ENCODE data around the gene CGGBP1. TPM values are rescaled to one million over a fixed set of nuclear protein-coding genes. Genes with fewer than 3 reads are reported as not detected.

The CGGBP1 gene
- total RNA-seq, 1 donor from 2014 or later, result 57.1 TPM

DNA sequence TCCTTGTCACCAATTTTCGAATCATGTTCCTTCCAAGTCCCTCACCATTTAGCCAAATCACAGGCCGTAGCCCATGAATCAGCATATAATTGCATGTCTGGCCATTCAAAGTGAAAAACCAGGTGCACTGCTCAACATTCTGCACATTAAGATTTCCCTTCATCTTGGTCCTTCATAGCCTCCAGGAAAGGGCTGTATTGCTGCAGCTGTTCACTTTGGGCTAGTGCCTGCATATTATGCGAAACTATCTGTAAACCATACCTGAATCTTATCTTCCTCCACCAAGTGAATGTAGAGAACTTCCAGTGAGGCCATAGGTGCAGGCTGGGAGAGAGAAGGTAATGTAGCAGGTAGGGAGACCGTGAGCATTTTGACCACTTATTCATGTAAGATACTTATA lies 18.3 kb downstream of the CGGBP1 start:
- no peaks in the 10 kb centered on the region for H3K4me1 Mint-ChIP-seq (ENCODE audit: low read depth, unreplicated experiment)
- peaks cover 2% of the 10 kb centered on the region for H3K9me3 Mint-ChIP-seq (ENCODE audit: unreplicated experiment)
- no peak for DNase-seq
- H3K27me3 Mint-ChIP-seq (ENCODE audit: unreplicated experiment), result no peaks in the 10 kb centered on the region
- TF ChIP-seq, protein P1, sequence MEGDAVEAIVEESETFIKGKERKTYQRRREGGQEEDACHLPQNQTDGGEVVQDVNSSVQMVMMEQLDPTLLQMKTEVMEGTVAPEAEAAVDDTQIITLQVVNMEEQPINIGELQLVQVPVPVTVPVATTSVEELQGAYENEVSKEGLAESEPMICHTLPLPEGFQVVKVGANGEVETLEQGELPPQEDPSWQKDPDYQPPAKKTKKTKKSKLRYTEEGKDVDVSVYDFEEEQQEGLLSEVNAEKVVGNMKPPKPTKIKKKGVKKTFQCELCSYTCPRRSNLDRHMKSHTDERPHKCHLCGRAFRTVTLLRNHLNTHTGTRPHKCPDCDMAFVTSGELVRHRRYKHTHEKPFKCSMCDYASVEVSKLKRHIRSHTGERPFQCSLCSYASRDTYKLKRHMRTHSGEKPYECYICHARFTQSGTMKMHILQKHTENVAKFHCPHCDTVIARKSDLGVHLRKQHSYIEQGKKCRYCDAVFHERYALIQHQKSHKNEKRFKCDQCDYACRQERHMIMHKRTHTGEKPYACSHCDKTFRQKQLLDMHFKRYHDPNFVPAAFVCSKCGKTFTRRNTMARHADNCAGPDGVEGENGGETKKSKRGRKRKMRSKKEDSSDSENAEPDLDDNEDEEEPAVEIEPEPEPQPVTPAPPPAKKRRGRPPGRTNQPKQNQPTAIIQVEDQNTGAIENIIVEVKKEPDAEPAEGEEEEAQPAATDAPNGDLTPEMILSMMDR (IDR thresholded peaks at IDR 0.05; ENCODE audit: partially characterized antibody, unreplicated experiment), result no peak
- no peak overlapping the region for H3K4me3 Mint-ChIP-seq (ENCODE audit: unreplicated experiment)
- H3K27ac Mint-ChIP-seq (ENCODE audit: unreplicated experiment), result no peak overlapping the region
- H3K36me3 Mint-ChIP-seq (ENCODE audit: unreplicated experiment), result no peaks in the 10 kb centered on the region

DNA sequence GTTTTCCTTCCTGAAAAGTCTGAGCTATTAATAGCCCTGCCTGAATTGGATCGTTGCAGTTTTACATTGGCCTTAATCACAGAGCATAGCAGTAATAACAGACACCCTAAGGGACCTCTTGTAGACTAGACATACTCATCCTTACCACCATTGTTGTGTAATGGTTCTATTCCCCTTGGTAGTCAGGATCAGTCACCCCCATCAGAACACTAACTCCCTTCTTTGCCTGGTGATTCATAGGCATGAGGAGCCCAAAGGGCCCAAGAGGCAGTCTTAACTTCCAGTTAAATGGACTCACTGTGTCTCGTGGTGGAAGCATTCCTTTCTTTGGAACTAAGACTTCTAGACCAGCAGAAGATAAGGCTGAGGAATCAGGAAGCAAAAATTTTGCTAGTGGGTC lies 20.2 kb downstream of the CGGBP1 start:
- DNase-seq, result no peak
- Mint-ChIP-seq H3K36me3 (ENCODE audit: unreplicated experiment) (no peaks in the 10 kb centered on the region), H3K4me3 (ENCODE audit: unreplicated experiment) (no peak overlapping the region), H3K27me3 (ENCODE audit: unreplicated experiment) (no peaks in the 10 kb centered on the region), H3K27ac (ENCODE audit: unreplicated experiment) (no peak overlapping the region), H3K4me1 (ENCODE audit: low read depth, unreplicated experiment) (no peaks in the 10 kb centered on the region), H3K9me3 (ENCODE audit: unreplicated experiment) (peaks cover 2% of the 10 kb centered on the region)
- TF ChIP-seq, protein P1 (IDR thresholded peaks at IDR 0.05; ENCODE audit: partially characterized antibody, unreplicated experiment), result no peak

DNA sequence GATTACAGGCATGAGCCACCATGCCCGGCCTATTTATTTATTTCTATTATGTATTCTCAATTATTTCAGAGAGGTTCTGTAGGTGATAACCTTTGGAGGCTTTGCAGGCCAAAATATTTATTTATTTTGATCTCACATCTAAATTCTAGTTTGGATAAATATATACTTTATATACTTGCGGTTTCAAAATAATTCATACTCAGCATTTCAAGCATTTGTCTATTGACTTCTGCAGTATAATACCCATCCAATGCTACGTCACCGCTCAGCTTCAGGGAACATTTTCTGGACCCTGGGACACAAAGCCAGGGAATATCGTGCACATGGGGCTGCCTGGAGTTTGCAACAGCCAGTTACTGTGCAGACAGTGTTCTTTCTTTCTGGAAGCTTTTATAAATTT lies 22.6 kb downstream of the CGGBP1 start:
- Mint-ChIP-seq H3K4me1 (ENCODE audit: low read depth, unreplicated experiment) (no peaks in the 10 kb centered on the region), H3K9me3 (ENCODE audit: unreplicated experiment) (peaks cover 2% of the 10 kb centered on the region), H3K36me3 (ENCODE audit: unreplicated experiment) (no peaks in the 10 kb centered on the region), H3K27me3 (ENCODE audit: unreplicated experiment) (peaks cover 2% of the 10 kb centered on the region), H3K4me3 (ENCODE audit: unreplicated experiment) (no peak overlapping the region), H3K27ac (ENCODE audit: unreplicated experiment) (no peak overlapping the region)
- no peak for DNase-seq
- TF ChIP-seq, protein P1 (IDR thresholded peaks at IDR 0.05; ENCODE audit: partially characterized antibody, unreplicated experiment), result no peak

DNA sequence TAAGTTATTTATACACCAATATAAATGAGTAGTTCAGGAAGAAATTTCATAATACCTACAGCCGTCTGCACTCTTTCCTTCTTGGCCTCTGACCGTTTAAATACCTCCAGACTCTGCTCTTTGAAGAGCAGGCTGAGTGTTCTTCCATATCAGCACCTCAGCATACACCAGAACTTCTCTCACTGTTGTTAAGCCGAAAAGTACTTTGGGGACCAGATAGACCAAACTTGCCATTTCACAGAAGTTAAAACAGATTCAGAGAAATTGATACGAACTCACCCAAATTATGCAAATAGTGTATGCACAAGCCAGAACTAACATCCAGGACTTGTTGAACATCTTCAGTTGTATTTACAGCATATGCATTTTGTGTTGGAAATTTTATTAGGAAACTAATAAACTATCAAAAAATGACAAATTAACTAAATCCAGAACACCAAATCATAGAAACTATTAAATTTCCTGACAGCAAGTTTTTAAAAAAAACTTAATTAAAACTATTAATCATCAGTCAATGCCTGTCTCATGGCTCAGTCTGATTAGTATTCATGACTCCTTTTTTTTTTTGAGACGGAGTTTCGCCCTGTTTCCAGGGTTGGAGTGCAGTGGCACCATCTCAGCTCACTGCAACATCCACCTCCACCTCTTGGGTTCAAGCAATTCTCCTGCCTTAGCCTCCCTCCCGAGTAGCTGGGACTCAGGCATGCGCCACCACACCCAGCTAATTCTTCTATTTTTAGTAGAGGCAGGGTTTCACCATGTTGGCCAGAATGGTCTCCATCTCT lies 24.1 kb downstream of the CGGBP1 start:
- H3K9me3 Mint-ChIP-seq (ENCODE audit: unreplicated experiment), result no peaks in the 10 kb centered on the region
- H3K27ac Mint-ChIP-seq (ENCODE audit: unreplicated experiment), result no peak overlapping the region
- no peaks in the 10 kb centered on the region for H3K4me1 Mint-ChIP-seq (ENCODE audit: low read depth, unreplicated experiment)
- H3K4me3 Mint-ChIP-seq (ENCODE audit: unreplicated experiment), result no peak overlapping the region
- peaks cover 2% of the 10 kb centered on the region for H3K27me3 Mint-ChIP-seq (ENCODE audit: unreplicated experiment)
- no peak for DNase-seq
- TF ChIP-seq, protein P1 (IDR thresholded peaks at IDR 0.05; ENCODE audit: partially characterized antibody, unreplicated experiment), result no peak
- H3K36me3 Mint-ChIP-seq (ENCODE audit: unreplicated experiment), result no peaks in the 10 kb centered on the region

DNA sequence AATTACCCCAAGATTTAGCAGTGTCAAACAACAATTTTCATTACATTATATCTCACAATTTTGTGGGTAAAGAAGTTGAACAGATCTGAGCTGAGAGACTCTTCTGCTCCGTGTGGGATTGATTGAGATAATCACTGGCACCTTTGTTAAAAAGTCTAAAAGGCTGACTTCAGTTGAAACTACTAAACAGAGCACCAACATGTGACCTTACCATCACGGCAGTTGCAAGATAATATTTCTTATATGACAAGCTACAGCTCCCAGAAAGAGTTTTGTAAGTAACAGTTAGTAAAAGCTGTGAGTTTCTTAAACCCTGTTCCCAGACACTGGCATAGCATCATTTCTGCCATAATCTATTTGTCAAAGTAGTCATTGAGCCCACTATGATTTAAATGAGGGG lies 25.0 kb downstream of the CGGBP1 start:
- no peak for DNase-seq
- H3K27me3 Mint-ChIP-seq (ENCODE audit: unreplicated experiment), result peaks cover 2% of the 10 kb centered on the region
- no peaks in the 10 kb centered on the region for H3K4me1 Mint-ChIP-seq (ENCODE audit: low read depth, unreplicated experiment)
- TF ChIP-seq, protein P1 (IDR thresholded peaks at IDR 0.05; ENCODE audit: partially characterized antibody, unreplicated experiment), result no peak
- no peak overlapping the region for H3K4me3 Mint-ChIP-seq (ENCODE audit: unreplicated experiment)
- no peak overlapping the region for H3K27ac Mint-ChIP-seq (ENCODE audit: unreplicated experiment)
- H3K36me3 Mint-ChIP-seq (ENCODE audit: unreplicated experiment), result no peaks in the 10 kb centered on the region
- no peaks in the 10 kb centered on the region for H3K9me3 Mint-ChIP-seq (ENCODE audit: unreplicated experiment)

All from glutamatergic neuron (in vitro differentiated cells).